ENCODE results near the gene CRTC2. TPM values are rescaled to one million over a fixed set of nuclear protein-coding genes. Genes with fewer than 3 reads are reported as not detected.

Gene CRTC2
- total and polyA plus RNA-seq, 9 of the 15 experiments (the other 6 are each of a cell fraction or from before 2014, with no cell fraction given), result 2.7 to 26.4 (median 10.2) TPM

DNA sequence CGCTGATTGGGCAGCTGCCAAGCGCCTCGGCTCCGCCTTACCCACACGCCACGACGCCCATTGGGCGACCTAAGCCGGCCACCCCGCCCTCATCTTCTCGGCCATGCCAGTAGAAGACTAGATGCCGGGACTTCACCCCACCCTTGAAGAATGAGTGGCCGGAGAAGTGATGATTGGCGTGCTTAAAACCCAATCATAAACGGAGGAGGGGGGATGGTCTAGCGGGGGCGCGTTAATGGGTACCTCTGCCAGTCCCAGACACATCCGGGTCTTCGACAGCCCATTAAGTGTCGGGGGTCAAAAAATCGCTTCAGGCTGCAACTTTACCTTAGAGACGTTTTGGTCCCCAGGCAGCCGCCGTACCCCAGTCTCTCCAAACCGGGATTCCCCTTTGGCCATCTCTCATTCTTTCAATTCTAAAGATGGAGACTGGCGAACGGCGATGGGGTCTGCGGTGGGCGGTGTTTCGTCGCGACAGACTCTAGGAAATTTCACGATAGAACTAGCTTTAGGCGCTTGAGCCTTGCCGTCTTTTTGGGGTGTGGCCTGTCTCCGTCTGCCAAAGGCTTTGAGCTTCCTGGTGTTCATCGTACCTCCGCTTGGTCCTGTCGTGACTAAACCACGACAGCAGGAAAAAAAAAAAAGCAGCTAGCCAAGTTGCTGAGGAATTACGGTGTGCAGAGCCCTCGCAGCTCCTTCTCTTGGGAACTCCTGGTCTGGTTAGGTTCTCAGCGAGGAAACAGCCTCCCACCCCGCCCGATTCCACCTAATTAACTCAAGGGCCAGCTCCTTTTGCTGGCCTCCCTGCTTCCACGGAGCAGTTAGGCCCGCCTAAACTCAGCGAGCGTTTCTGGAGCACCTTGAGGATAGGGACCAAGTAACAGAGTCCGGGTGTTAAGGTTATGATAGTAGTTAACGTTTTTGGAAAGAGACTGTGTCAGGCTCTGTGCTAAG is 35.2 kb downstream of the CRTC2 start, which contains the start of gene GATAD2B (continued):
- TF ChIP-seq, protein P1, sequence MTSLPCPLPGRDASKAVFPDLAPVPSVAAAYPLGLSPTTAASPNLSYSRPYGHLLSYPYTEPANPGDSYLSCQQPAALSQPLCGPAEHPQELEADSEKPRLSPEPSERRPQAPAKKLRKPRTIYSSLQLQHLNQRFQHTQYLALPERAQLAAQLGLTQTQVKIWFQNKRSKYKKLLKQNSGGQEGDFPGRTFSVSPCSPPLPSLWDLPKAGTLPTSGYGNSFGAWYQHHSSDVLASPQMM (CRISPR knock-in tag; IDR thresholded peaks at IDR 0.05), result no peak
- TF ChIP-seq, protein P2, sequence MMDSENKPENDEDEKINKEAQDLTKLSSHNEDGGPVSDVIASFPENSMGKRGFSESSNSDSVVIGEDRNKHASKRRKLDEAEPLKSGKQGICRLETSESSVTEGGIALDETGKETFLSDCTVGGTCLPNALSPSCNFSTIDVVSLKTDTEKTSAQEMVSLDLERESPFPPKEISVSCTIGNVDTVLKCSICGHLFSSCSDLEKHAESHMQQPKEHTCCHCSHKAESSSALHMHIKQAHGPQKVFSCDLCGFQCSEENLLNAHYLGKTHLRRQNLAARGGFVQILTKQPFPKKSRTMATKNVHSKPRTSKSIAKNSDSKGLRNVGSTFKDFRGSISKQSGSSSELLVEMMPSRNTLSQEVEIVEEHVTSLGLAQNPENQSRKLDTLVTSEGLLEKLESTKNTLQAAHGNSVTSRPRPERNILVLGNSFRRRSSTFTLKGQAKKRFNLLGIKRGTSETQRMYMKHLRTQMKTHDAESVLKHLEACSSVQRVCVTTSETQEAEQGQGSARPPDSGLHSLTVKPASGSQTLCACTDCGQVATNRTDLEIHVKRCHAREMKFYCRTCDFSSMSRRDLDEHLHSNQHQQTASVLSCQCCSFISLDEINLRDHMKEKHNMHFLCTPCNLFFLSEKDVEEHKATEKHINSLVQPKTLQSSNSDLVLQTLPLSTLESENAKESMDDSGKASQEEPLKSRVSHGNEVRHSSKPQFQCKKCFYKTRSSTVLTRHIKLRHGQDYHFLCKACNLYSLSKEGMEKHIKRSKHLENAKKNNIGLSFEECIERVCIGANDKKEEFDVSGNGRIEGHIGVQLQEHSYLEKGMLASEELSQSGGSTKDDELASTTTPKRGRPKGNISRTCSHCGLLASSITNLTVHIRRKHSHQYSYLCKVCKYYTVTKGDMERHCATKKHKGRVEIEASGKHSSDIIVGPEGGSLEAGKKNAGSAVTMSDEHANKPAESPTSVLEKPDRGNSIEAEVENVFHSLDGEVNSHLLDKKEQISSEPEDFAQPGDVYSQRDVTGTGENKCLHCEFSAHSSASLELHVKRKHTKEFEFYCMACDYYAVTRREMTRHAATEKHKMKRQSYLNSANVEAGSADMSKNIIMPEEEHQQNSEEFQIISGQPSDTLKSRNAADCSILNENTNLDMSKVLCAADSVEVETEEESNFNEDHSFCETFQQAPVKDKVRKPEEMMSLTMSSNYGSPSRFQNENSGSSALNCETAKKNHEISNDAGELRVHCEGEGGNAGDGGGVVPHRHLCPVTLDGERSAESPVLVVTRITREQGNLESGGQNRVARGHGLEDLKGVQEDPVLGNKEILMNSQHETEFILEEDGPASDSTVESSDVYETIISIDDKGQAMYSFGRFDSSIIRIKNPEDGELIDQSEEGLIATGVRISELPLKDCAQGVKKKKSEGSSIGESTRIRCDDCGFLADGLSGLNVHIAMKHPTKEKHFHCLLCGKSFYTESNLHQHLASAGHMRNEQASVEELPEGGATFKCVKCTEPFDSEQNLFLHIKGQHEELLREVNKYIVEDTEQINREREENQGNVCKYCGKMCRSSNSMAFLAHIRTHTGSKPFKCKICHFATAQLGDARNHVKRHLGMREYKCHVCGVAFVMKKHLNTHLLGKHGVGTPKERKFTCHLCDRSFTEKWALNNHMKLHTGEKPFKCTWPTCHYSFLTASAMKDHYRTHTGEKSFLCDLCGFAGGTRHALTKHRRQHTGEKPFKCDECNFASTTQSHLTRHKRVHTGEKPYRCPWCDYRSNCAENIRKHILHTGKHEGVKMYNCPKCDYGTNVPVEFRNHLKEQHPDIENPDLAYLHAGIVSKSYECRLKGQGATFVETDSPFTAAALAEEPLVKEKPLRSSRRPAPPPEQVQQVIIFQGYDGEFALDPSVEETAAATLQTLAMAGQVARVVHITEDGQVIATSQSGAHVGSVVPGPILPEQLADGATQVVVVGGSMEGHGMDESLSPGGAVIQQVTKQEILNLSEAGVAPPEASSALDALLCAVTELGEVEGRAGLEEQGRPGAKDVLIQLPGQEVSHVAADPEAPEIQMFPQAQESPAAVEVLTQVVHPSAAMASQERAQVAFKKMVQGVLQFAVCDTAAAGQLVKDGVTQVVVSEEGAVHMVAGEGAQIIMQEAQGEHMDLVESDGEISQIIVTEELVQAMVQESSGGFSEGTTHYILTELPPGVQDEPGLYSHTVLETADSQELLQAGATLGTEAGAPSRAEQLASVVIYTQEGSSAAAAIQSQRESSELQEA (IDR thresholded peaks at IDR 0.05; ENCODE audit: low read depth), result peak; percentile 92
- TF ChIP-seq SOX6 (IDR thresholded peaks at IDR 0.05) (peak; percentile 40; the same call in 1 of the 2 replicates), ZNF224 (CRISPR knock-in tag; IDR thresholded peaks at IDR 0.05) (no peak), PHB2 (IDR thresholded peaks at IDR 0.05; ENCODE audit: low read depth) (no peak), YY1 (IDR thresholded peaks at IDR 0.05; ENCODE audit: borderline replicate concordance in 1 of 3, control insufficient read depth in 1 of 3, extremely low read depth in 1 of 3, insufficient read depth in 3 of 3, insufficient read length in 1 of 3, insufficient replicate concordance in 2 of 3, low read depth in 1 of 3, low read length in 2 of 3) (peak in 2 of 3 experiments; percentile 38 to 44), CSDE1 (IDR thresholded peaks at IDR 0.05) (no peak), ZNF23 (CRISPR knock-in tag; IDR thresholded peaks at IDR 0.05) (no peak), ZBTB8A (IDR thresholded peaks at IDR 0.05; ENCODE audit: partially characterized antibody) (no peak)
- TF ChIP-seq, protein P3, sequence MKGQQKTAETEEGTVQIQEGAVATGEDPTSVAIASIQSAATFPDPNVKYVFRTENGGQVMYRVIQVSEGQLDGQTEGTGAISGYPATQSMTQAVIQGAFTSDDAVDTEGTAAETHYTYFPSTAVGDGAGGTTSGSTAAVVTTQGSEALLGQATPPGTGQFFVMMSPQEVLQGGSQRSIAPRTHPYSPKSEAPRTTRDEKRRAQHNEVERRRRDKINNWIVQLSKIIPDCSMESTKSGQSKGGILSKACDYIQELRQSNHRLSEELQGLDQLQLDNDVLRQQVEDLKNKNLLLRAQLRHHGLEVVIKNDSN (CRISPR knock-in tag; IDR thresholded peaks at IDR 0.05), result no peak
- TF ChIP-seq, protein P4, sequence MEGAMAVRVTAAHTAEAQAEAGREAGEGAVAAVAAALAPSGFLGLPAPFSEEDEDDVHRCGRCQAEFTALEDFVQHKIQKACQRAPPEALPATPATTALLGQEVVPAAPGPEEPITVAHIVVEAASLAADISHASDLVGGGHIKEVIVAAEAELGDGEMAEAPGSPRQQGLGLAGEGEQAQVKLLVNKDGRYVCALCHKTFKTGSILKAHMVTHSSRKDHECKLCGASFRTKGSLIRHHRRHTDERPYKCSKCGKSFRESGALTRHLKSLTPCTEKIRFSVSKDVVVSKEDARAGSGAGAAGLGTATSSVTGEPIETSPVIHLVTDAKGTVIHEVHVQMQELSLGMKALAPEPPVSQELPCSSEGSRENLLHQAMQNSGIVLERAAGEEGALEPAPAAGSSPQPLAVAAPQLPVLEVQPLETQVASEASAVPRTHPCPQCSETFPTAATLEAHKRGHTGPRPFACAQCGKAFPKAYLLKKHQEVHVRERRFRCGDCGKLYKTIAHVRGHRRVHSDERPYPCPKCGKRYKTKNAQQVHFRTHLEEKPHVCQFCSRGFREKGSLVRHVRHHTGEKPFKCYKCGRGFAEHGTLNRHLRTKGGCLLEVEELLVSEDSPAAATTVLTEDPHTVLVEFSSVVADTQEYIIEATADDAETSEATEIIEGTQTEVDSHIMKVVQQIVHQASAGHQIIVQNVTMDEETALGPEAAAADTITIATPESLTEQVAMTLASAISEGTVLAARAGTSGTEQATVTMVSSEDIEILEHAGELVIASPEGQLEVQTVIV (CRISPR knock-in tag; IDR thresholded peaks at IDR 0.05; ENCODE audit: borderline replicate concordance), result no peak
- TF ChIP-seq, protein P5, sequence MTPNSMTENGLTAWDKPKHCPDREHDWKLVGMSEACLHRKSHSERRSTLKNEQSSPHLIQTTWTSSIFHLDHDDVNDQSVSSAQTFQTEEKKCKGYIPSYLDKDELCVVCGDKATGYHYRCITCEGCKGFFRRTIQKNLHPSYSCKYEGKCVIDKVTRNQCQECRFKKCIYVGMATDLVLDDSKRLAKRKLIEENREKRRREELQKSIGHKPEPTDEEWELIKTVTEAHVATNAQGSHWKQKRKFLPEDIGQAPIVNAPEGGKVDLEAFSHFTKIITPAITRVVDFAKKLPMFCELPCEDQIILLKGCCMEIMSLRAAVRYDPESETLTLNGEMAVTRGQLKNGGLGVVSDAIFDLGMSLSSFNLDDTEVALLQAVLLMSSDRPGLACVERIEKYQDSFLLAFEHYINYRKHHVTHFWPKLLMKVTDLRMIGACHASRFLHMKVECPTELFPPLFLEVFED (CRISPR knock-in tag; conservative IDR thresholded peaks at IDR 0.05), result no peak

Measured in K562 (cell line).